ENCODE results near the gene PBX3. TPM values are rescaled to one million over a fixed set of nuclear protein-coding genes. Genes with fewer than 3 reads are reported as not detected.

Gene PBX3
- total and polyA plus RNA-seq, 2 of the 13 experiments (the other 11 are each of a cell fraction or from before 2014, with no cell fraction given) = 6.0 to 11.2 TPM

GRCh38 chr9:125706651-125707471 is 40.3 kb upstream of the PBX3 start, which contains the start of gene MAPKAP1 (continued):
- TF ChIP-seq TFE3 (CRISPR knock-in tag; IDR thresholded peaks at IDR 0.05) (0 out of 2 replicates have a peak, but pooled peaks have one; percentile 38), HMG20B (CRISPR knock-in tag; conservative IDR thresholded peaks at IDR 0.05) (no peak), ARNT (IDR thresholded peaks at IDR 0.05) (no peak), CC2D1A (CRISPR knock-in tag; IDR thresholded peaks at IDR 0.05) (no peak), RFX3 (CRISPR knock-in tag; IDR thresholded peaks at IDR 0.05) (no peak), KLF13 (CRISPR knock-in tag; IDR thresholded peaks at IDR 0.05) (no peak), MED13 (CRISPR knock-in tag; IDR thresholded peaks at IDR 0.05) (0 out of 2 replicates have a peak, but pooled peaks have one; percentile 54), ZNF10 (CRISPR knock-in tag; IDR thresholded peaks at IDR 0.05; ENCODE audit: borderline replicate concordance, low read depth) (no peak), ZNF337 (CRISPR knock-in tag; IDR thresholded peaks at IDR 0.05; ENCODE audit: borderline replicate concordance, low read depth) (no peak), SSRP1 (CRISPR knock-in tag; IDR thresholded peaks at IDR 0.05) (no peak), EEA1 (CRISPR knock-in tag; IDR thresholded peaks at IDR 0.05; ENCODE audit: borderline replicate concordance) (no peak), NFIB (CRISPR knock-in tag; IDR thresholded peaks at IDR 0.05; ENCODE audit: borderline replicate concordance) (no peak), ZNF496 (CRISPR knock-in tag; IDR thresholded peaks at IDR 0.05; ENCODE audit: insufficient replicate concordance) (no peak), RARA (CRISPR knock-in tag; IDR thresholded peaks at IDR 0.05) (no peak), ATF1 (CRISPR knock-in tag; IDR thresholded peaks at IDR 0.05) (no peak), ZBTB26 (CRISPR knock-in tag; IDR thresholded peaks at IDR 0.05; ENCODE audit: borderline replicate concordance) (0 out of 2 replicates have a peak, but pooled peaks have one; percentile 47), SP4 (CRISPR knock-in tag; IDR thresholded peaks at IDR 0.05) (no peak), ZSCAN9 (CRISPR knock-in tag; IDR thresholded peaks at IDR 0.05; ENCODE audit: borderline replicate concordance) (peak; percentile 68; the same call in 1 of the 2 replicates), ZKSCAN5 (CRISPR knock-in tag; IDR thresholded peaks at IDR 0.05) (no peak), DDIT3 (CRISPR knock-in tag; IDR thresholded peaks at IDR 0.05) (no peak), TEAD3 (CRISPR knock-in tag; optimal IDR thresholded peaks at IDR 0.05; ENCODE audit: borderline replicate concordance) (no peak), MEIS1 (CRISPR knock-in tag; IDR thresholded peaks at IDR 0.05; ENCODE audit: borderline replicate concordance) (peak; percentile 68; the same call in 1 of the 2 replicates), ZNF34 (CRISPR knock-in tag; IDR thresholded peaks at IDR 0.05; ENCODE audit: borderline replicate concordance) (no peak), YEATS2 (CRISPR knock-in tag; IDR thresholded peaks at IDR 0.05; ENCODE audit: borderline replicate concordance) (peak; percentile 66; the same call in 1 of the 2 replicates), ZNF7 (CRISPR knock-in tag; IDR thresholded peaks at IDR 0.05) (no peak), NR2F6 (IDR thresholded peaks at IDR 0.05) (no peak), NR2F6 (CRISPR knock-in tag; IDR thresholded peaks at IDR 0.05) (no peak), NKX3-1 (CRISPR knock-in tag; IDR thresholded peaks at IDR 0.05) (no peak), ZNF121 (CRISPR knock-in tag; IDR thresholded peaks at IDR 0.05) (no peak), SIX1 (CRISPR knock-in tag; IDR thresholded peaks at IDR 0.05; ENCODE audit: borderline replicate concordance) (no peak), SNAI1 (CRISPR knock-in tag; IDR thresholded peaks at IDR 0.05; ENCODE audit: borderline replicate concordance) (no peak)

Measured in HepG2 (cell line).